Limb (tissue), 2 donors: Measurements from ENCODE around the gene PLCXD1.
"Not testable (repeated sequence)": the region's sequence is repeated elsewhere in the genome, so short reads cannot be mapped to it uniquely, and the experiment has no call there.

ENCODE experiments used
- DNase-seq, 2 donors: peaks; one replicate each; pipeline ENCODE4 v3.0.0-alpha.2; 2016; ENCODE audit errors: extremely low spot score in 2 of 2

PLCXD1 gene

DNA sequence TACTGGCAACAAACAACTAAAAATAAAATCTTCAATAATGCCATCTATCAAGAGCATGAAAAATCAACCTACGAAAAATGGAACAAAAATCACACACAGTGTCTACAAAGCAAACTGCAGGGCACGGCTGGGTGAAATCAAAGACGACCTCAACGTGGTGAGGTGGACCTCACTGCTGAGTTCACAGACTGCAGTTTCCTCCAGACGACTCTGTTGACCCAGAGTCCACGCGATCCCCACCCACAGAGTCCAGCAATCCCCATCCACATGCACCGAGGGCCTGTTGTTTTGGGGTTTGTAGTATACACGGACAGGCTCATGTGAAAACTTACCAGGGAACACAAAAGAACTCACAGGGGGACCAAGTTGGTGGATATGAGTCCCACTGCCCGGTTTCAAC, 68.5 kb downstream of the PLCXD1 start:
- DNase-seq: no peak

GRCh38 chrX:350148-350533, 69.0 kb downstream of the PLCXD1 start:
- no peak for DNase-seq

DNA sequence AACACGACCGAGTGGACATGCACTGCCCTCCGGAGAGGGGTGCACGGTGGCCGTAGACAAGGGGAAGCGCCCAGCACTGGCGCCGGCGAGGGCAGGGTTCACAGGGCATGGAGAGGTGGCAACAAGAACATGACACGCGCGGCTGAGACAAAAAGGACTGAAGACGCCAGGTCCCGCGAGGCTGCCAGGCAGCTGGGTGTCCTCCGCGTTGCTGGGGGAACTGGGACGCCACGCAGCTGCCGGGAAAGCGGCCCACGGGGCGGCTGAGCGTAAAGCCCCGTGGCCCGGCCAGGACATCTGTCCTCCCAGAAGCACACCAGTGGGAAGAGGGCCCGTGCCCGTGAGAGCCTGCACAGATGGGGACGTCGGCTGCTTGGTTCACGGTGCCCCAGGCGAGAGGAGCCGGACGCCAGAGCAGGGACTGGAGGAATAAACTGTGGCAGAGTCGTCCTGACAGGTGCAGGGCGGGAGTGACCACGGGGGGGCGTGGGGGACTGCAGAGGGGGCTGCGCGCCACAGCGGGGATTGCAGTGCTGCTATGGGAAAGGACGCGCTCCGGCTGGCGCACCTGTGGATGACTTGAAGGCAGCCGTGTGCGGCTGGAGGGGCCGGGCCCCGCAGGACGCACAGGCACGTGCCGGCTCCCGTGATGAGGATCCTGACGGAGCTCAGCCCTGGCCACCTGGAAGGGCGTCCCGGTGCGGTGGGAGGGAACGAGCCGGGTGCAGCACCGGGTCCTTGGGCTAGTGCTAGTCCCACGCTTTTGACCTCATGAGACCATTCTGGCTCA, 69.5 kb downstream of the PLCXD1 start:
- no peak for DNase-seq

- DNase-seq: not testable (repeated sequence)
Measured at GRCh38 chrX:351324-351641, 70.1 kb downstream of the PLCXD1 start.

DNA sequence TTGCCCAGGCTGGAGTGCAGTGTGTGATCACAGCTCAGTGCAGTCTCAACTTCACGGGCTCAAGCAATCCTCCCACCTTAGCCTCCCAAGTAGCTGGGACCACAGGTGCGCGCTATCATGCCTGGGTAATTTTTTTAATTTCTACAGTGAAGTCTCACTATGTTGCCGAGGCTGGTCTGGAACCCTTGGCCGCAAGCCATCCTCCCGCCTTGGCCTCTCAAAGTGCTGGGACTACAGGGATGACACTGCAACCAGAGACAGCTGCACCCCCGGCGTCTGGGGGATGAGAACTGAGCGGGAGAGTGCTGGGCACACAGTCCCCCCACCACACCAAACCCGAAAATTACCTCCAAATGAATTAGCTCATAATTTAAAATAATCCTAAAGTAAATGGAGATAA, 70.6 kb downstream of the PLCXD1 start:
- no peak for DNase-seq

DNA sequence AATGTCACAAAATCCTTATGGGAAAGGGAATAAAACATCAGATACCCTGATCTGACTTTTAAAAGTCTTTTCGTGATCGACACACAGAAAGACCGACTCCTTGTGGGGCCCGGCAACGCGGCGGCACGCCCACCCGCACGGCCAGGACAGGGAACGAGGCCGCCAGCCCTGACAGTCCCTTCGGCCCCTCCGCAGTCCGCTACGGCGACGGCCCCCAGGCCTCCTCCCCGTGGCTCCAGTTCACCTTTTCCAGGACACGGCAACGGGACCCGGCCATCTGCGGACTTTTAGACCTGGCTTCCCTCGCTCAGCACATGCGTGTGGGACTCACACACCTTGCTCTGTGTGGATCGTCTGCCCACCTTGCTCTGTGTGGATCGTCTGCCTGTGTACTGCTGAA, 71.0 kb downstream of the PLCXD1 start:
- DNase-seq: no peak

DNA sequence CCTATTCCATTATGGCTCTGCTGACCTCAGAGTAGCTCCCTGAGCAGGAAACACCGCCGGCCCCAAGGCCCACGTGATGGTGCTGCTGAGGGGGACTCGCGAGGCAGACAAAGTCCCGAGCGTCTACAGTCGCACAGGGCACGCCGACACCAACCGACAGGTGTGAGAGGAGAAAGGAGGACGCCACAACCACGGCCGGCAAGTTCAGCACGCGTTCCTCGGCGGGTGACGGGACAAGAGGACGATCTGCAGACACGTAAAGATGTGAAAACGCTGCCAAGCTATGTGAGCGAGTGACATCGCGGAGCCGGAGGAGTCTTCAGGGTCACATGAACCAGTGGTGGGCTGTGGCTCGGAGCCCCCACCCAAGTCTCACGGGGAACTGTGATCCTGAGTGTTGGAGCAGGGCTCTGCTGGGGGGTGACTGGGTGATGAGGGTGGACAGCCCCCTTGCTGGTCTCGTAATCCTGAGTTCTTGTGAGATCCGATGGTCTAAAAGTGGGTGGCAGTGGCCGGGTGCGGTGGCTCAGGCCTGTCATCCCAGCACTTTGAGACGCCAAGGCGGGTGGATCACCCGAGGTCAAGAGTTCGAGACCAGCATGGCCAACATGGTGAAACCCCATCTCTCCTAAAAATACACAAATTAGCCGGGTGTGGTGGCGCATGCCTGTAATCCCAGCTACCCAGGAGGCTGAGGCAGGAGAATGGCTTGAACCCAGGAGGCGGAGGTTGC, 71.6 kb downstream of the PLCXD1 start:
- DNase-seq: no peak
